HG02759 (cell line): ENCODE results near the gene AIFM1.
"Not testable (repeated sequence)": the region's sequence is repeated elsewhere in the genome, so short reads cannot be mapped to it uniquely, and the experiment has no call there.

Experiments
- ATAC-seq: cut with Tn5 transposase; IDR thresholded peaks from one replicate; pipeline ENCODE4 v1.9.1; 2021; ENCODE audit warnings: mild to moderate bottlenecking, moderate library complexity; ENCODE audit not compliant: unreplicated experiment

AIFM1 gene

GRCh38 chrX:130120746-130121504 lies 44.7 kb downstream of the AIFM1 start:
- peak; percentile 84 for ATAC-seq

DNA sequence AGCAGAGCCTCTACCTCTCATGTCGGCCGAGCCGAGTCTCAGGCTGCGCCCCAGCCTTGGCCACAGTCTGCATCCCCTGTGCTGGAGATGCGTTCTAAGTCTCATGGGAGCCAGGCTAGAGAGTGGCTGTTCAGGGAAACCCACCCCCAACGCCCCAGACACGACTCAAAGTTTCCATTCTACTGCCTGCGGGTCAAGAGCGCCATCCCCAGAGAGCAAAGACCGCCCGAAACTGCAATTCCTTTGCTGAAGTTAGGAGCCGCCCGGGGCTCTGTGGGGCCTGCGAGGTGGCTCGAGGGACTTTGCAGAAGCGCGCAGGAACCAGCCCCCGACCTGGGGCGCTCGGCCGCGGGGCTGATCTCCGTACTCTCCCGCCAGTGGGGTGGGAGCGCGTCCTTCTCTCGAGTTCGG lies 45.3 kb downstream of the AIFM1 start:
- ATAC-seq: peak; percentile 47

GRCh38 chrX:130119312-130119898 lies 46.2 kb downstream of the AIFM1 start:
- ATAC-seq: no peak

- ATAC-seq: no peak
Observed at GRCh38 chrX:130118441-130119311, 47.0 kb downstream of the AIFM1 start.

- no peak for ATAC-seq
Observed at GRCh38 chrX:130117166-130117565, 48.5 kb downstream of the AIFM1 start.

GRCh38 chrX:130115119-130115885 lies 50.3 kb downstream of the AIFM1 start:
- not testable (repeated sequence) for ATAC-seq

- no peak for ATAC-seq
Observed at GRCh38 chrX:130114141-130114588, 51.5 kb downstream of the AIFM1 start.

- no peak for ATAC-seq
Observed at GRCh38 chrX:130111220-130112154, 54.2 kb downstream of the AIFM1 start.

- ATAC-seq: peak; percentile 41
Observed at GRCh38 chrX:130110379-130111219, 55.0 kb downstream of the AIFM1 start, which contains the start of gene ELF4. Gene ELF4 (minus strand): TSS chrX:130110497. CDS start chrX:130081330, 29,167 bp downstream.

DNA sequence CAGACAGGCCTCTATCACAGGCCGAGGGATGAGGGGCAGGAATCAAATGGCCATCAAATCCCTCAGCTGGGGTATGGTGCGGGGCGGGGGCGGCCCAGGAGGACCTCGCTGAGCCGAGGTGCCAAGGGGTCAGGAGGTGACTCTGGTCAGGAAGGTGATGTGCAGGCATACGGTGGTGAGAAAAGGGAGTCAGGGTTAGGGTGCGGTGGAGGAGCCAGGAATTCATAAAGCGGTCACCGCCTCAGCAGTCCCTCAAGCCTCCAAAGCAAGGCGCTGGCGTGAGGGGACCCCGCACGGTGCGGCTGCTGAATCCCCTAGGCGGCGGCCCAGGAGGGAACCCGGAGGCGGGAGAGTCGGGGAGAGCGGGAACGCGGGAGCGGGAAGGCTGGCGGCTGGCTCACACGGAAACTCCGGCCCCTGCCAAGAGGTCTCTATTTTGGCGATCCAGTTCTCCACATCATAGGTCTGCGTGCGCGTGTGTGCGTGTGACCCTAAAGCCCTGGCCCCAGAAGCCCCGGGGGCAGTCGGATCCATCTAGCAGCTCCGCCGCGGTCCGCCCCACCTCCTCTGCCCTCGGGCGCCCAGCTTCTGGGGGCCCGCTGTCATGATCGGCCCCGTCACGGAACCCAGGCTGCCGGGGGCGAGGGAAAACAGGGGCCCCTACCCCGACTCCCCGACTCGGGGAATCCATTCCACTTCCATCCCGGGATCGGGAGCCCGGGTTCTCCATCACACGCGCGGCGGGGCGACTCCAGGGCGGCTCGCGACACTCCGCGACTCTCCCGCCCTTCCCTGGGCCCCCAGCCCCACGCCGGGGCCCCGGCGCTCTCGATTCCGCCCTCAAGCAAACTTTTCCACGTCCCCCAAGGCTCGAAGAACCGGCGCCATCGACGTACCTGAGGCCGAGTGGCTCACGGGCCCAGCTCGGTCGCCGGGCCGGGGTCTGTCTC lies 55.9 kb downstream of the AIFM1 start:
- peak; percentile 11 for ATAC-seq

DNA sequence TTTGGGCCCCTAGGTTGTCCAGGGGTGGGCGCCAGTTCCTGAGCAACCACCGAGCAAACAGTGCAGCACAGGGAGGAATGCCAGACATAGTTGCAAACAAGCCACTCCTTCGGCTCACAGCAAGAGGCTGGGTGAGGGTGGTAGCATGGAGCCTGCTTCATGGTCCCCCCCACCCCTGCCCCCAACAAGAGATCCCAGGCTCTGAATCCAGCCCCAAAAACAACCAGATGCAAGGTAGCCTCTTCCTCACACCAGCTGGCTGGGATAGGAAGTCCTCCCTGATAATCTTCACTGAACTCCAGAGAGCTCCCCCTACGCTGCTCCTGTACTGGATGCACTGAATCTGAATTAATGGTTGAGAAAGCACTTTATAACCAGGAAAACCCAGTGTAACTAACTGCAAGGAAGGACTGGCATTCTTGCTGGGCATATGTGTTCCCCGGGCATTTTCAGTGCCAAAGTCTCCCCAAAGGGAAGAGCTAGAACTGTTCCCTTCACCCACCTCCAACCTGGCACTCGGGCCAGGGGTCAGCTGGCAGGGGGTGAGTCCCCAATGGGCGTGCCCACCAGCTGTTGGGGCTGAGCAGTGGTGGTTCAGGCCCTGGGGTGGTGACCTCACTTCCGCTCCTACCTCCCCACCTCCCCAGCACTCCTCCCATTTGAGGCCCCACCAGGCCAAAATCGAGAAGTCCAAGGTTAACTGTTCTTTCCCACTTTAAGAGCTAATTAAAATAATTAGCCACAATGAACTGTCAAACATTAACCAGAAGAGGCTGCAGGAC lies 56.8 kb downstream of the AIFM1 start:
- peak; percentile 79 for ATAC-seq

DNA sequence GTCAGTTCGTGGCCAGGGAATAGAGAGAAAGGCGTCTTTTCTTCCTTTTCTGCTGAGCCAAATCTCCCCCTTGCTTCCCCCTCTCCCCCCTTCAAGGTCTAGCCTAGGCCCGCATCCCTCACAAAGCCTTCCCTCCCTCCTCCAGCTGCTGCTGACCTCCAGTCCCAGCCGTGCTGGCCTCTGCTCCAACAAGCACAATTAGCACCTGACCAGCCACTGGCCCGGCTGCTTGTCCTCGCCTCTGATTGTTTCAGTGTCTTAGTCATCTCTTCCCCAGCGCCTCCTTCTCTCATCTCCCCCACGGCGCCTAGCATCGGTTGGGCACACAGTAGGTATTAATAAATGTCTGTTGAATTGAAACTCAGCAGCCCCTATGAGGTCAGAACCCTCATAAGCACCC lies 59.6 kb downstream of the AIFM1 start:
- ATAC-seq: no peak

DNA sequence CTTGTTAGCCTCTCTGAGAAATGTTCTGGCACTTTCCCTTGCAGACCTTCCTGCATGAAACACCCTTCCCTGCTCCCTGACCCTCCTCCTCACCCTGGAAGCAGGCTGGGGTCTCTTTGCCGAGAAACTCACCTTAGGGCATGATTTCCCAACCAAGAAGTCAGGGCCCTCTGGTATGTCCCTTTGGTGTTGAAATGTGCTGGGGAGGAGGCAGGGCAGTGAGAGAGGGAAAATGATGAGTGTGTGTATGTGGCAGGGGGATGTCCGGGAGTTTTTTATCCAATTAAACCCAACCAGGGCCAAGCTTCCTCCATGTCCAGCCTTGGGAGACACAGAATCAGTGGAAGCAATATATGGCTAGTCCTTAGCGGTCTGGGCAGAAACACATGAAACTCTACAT lies 60.4 kb downstream of the AIFM1 start:
- no peak for ATAC-seq

DNA sequence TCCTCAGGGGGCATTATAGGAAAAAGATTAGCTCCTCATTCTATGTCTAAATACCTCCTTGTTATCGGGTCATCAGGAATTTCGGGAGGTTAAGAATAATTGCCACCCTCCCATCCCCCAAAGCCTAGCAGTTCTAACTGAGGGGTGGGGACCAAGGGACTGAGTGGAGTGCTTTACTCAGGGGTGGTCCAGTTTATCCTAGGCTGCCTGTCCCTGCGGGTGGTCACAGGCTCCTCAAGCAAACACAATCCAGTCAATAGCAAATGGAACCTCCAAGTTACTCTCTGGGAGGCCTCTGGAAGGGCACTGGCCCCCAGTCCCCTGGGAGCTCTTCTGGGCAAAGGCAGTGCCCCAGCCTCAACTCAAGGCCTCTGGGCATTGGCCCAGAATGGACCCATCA lies 62.0 kb downstream of the AIFM1 start:
- no peak for ATAC-seq

DNA sequence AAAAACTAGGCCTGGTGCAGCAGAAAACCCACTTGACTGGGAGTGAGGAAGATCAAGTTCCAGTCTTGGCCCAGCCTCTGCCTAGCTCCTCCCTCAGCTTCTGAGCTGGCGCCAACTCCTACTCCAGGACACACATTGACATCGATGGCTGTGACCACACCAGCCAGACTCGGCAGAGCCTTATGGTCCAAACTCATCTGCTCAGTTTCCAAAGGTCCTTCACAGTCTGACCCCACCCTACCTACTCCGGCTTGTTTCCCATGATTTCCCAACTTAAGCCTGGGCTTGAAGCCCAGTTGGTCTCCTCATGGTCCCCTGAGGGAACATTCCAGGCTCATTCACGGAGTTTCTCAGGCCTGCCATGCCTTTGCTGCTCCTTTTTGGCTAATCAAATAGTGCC lies 65.5 kb downstream of the AIFM1 start:
- ATAC-seq: no peak

DNA sequence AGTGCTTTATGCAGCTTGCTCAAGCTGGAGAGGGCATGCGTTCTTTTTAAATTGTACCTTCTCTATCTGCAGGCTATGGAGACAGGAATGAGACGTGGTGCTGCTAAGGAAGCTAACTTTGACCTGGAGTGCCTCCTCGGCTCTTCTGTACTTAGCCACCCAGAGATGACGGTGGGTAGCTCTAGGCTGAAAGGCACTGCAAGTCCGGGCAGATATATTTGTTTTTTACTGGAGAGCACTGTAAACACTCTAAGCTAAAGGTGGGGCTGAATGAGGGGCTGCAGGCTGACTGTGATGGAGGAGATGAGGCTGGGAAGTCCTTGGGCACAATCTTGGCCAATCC lies 67.5 kb downstream of the AIFM1 start:
- ATAC-seq: no peak
